SK-N-SH (cell line): Measurements from ENCODE around the gene DLG2. TPM values are rescaled to one million over a fixed set of nuclear protein-coding genes. Genes with fewer than 3 reads are reported as not detected.

Source experiments
- CTCF ChIA-PET: fragments of 300-600, 350-600 bp; formaldehyde crosslinking; extraction: SDS; loops from one replicate; lab custom pipeline; 2021; lab: Yijun Ruan, JAX
- POLR2A ChIA-PET: fragments of 350-600 bp; sonication (Branson Sonifier 250); formaldehyde crosslinking; extraction: SDS; loops from one replicate; lab custom pipeline; 2020; ENCODE audit warnings: antibody characterized with exemption, inconsistent platforms; lab: Yijun Ruan, JAX
- DNase-seq: peaks from one replicate; pipeline ENCODE4 v3.0.0; 2012
- H2AFZ ChIP-seq: fragments of 200-600 bp; sonication (generic); 2 replicates; pipeline ENCODE4 v1.8.1; 2016; ENCODE audit warnings: antibody characterized with exemption, mild to moderate bottlenecking, low read depth
- H3F3A ChIP-seq: fragments of 200-600 bp; sonication (generic); replicated peaks from 2 replicates; pipeline ENCODE3; 2016; ENCODE audit warnings: antibody characterized with exemption, mild to moderate bottlenecking; ENCODE audit not compliant: insufficient read depth
- H3K27ac ChIP-seq, 2 experiments: fragments of 200-500 bp in 1 of 2; fragments of 200-600 bp in 1 of 2; sonication (Bioruptor generic) in 1 of 2; sonication (generic), shearing (Covaris generic) in 1 of 2; 2 replicates each; pipeline versions ENCODE4 v1.5.1 to v1.6.1; 2014 to 2016; ENCODE audit warnings: low read depth in 2 of 2, inconsistent platforms in 1 of 2, low read length in 1 of 2, mild to moderate bottlenecking in 1 of 2, mixed read lengths in 1 of 2
- H3K27me3 ChIP-seq: fragments of 200-600 bp; sonication (generic), shearing (Covaris generic); 2 replicates; pipeline ENCODE4 v1.6.1; 2016; ENCODE audit warnings: mixed run types; ENCODE audit not compliant: insufficient read depth
- H3K36me3 ChIP-seq, 2 experiments: fragments of 200-500 bp in 1 of 2; fragments of 200-600 bp in 1 of 2; sonication (Bioruptor generic) in 1 of 2; sonication (generic) in 1 of 2; replicated peaks in 1 of 2; 2 replicates each; pipeline versions ENCODE3 to v1.5.1; 2014 to 2016; ENCODE audit warnings: low read length in 1 of 2, mild to moderate bottlenecking in 1 of 2; ENCODE audit not compliant: insufficient read depth in 2 of 2, control insufficient read depth in 1 of 2
- H3K4me1 ChIP-seq, 2 experiments: fragments of 200-500 bp in 1 of 2; fragments of 200-600 bp in 1 of 2; sonication (Bioruptor generic) in 1 of 2; sonication (generic), shearing (Covaris generic) in 1 of 2; 2 replicates each; pipeline versions ENCODE4 v1.5.1 to v1.6.1; 2014 to 2016; ENCODE audit warnings: low read depth in 1 of 2, low read length in 1 of 2, mixed run types in 1 of 2; ENCODE audit not compliant: insufficient read depth in 2 of 2, control insufficient read depth in 1 of 2
- H3K4me2 ChIP-seq: fragments of 200-600 bp; sonication (generic), shearing (Covaris generic); 2 replicates; pipeline ENCODE4 v1.6.1; 2017; ENCODE audit warnings: mixed run types
- H3K4me3 ChIP-seq, 2 experiments: fragments of 200-500 bp in 1 of 2; fragments of 200-600 bp in 1 of 2; sonication (Bioruptor generic) in 1 of 2; sonication (generic), shearing (Covaris generic) in 1 of 2; 2 replicates each; pipeline versions ENCODE4 v1.5.1 to v1.8.1; 2014 to 2016; ENCODE audit warnings: low read depth in 2 of 2, inconsistent platforms in 1 of 2, low read length in 1 of 2, mild to moderate bottlenecking in 1 of 2, mixed read lengths in 1 of 2, moderate library complexity in 1 of 2
- H3K79me2 ChIP-seq: fragments of 200-600 bp; sonication (generic); 2 replicates; pipeline ENCODE4 v1.8.1; 2017; ENCODE audit warnings: mild to moderate bottlenecking; ENCODE audit not compliant: insufficient read depth
- H3K9ac ChIP-seq: fragments of 200-600 bp; sonication (generic); 2 replicates; pipeline ENCODE4 v1.6.1; 2017; ENCODE audit warnings: mixed run types
- H3K9me2 ChIP-seq: fragments of 200-600 bp; sonication (generic); 2 replicates; pipeline ENCODE4 v1.6.1; 2017; ENCODE audit warnings: mixed run types
- H3K9me3 ChIP-seq: fragments of 200-600 bp; sonication (generic); 2 replicates; pipeline ENCODE4 v1.6.1; 2017; ENCODE audit warnings: mixed run types, mild to moderate bottlenecking, moderate library complexity
- H4K20me1 ChIP-seq: fragments of 200-600 bp; sonication (generic); 2 replicates; pipeline ENCODE4 v1.6.1; 2017; ENCODE audit warnings: mild to moderate bottlenecking, mixed run types; ENCODE audit not compliant: insufficient read depth
- CHD2 ChIP-seq: fragments of 150-350 bp; IDR thresholded peaks from 2 replicates; pipeline ENCODE4 v1.6.1; 2018; ENCODE audit warnings: low read length; ENCODE audit not compliant: partially characterized antibody
- ELF1 ChIP-seq: IDR thresholded peaks from 2 replicates; pipeline ENCODE4 v1.4.0; 2012
- FOXJ3 ChIP-seq: sonication (generic); formaldehyde crosslinking; IDR thresholded peaks from 2 replicates; pipeline ENCODE4 v1.5.1; 2020; ENCODE audit warnings: mild to moderate bottlenecking, missing genetic modification reagents
- GABPA ChIP-seq: IDR thresholded peaks from 2 replicates; pipeline ENCODE4 v1.4.0; 2012; ENCODE audit warnings: low read depth, mild to moderate bottlenecking
- JUND ChIP-seq: IDR thresholded peaks from 2 replicates; pipeline ENCODE4 v1.4.0; 2012
- MAX ChIP-seq: IDR thresholded peaks from 2 replicates; pipeline ENCODE4 v1.4.0; 2012; ENCODE audit warnings: low read depth
- MEF2A ChIP-seq: IDR thresholded peaks from 2 replicates; pipeline ENCODE4 v1.4.0; 2012; ENCODE audit warnings: low read depth, borderline replicate concordance
- MXI1 ChIP-seq: IDR thresholded peaks from 2 replicates; pipeline ENCODE4 v1.6.1; 2012; ENCODE audit warnings: mild to moderate bottlenecking, low read depth, low read length, improper control_type of control experiment
- NFIC ChIP-seq: IDR thresholded peaks from 2 replicates; pipeline ENCODE4 v1.4.0; 2012; ENCODE audit warnings: borderline replicate concordance
- NRF1 ChIP-seq: IDR thresholded peaks from 2 replicates; pipeline ENCODE4 v1.6.1; 2012; ENCODE audit warnings: low read depth, mild to moderate bottlenecking, low read length
- REST ChIP-seq: IDR thresholded peaks from 2 replicates; pipeline ENCODE4 v1.6.1; 2012; ENCODE audit warnings: mild to moderate bottlenecking, low read depth, low read length, moderate library complexity
- RFX5 ChIP-seq: IDR thresholded peaks from 2 replicates; pipeline ENCODE4 v1.6.1; 2012; ENCODE audit warnings: mild to moderate bottlenecking, improper control_type of control experiment, low read length
- RXRA ChIP-seq: IDR thresholded peaks from 2 replicates; pipeline ENCODE4 v1.4.0; 2012; ENCODE audit warnings: low read depth, mild to moderate bottlenecking, borderline replicate concordance
- SMC3 ChIP-seq: IDR thresholded peaks from 2 replicates; pipeline ENCODE4 v1.6.1; 2012; ENCODE audit warnings: low read depth, low read length, improper control_type of control experiment
- TCF12 ChIP-seq: IDR thresholded peaks from 2 replicates; pipeline ENCODE4 v1.4.0; 2012
- WGBS: methylation state at CpG from one replicate; pipeline ENCODE4 v1.1.6; 2017; ENCODE audit warnings: low lambda C conversion rate; 5-methylcytosine and 5-hydroxymethylcytosine counted together
- polyA plus RNA-seq, 3 experiments: library from polyadenylated mRNA; depleted of rRNA; stranded (reverse); fragments of >200 nt; gene quantifications; 2 replicates each; pipeline ENCODE4 v1.2.3, GENCODE V29; 2012
- TF ChIP-seq, protein P1 (sequence below): fragments of 150-350 bp; IDR thresholded peaks from 2 replicates; pipeline ENCODE4 v1.6.1; 2016; ENCODE audit warnings: mild to moderate bottlenecking, low read depth, low read length
- TF ChIP-seq, protein P2 (sequence below): fragments of 150-350 bp; IDR thresholded peaks from 2 replicates; pipeline ENCODE4 v1.6.1; 2017; ENCODE audit warnings: antibody characterized with exemption, low read length, low read depth, borderline replicate concordance

Gene DLG2
- polyA plus RNA-seq, 1 of the 3 experiments (the other 2 are of a cell fraction): 0.21 TPM

- Histone ChIP-seq H3K79me2 (no peaks in the 10 kb centered on the region), H3K27ac (no peak overlapping the region), H3K4me2 (no peak overlapping the region), H3K4me1 (peaks cover 0 to 7% of the 10 kb centered on the region in 2 experiments; a peak in 2 of 4 replicates), H3K4me3 (no peak overlapping the region), H4K20me1 (no peaks in the 10 kb centered on the region), H3K36me3 (no peaks in the 10 kb centered on the region), H3K9me3 (no peaks in the 10 kb centered on the region), H3K27me3 (no peaks in the 10 kb centered on the region), H3K9me2 (no peaks in the 10 kb centered on the region), H2AFZ (no peak overlapping the region), H3K9ac (no peak overlapping the region), H3F3A (peaks cover 6% of the 10 kb centered on the region)
- 61% methylated on average over 4 of the region's 4 CpGs for WGBS
- DNase-seq: no peak
- ChIA-PET POLR2A (no interaction called here), CTCF (interaction anchor here (1.2 kb wide), 1 partner anchor 229 kb away, joined by 3 read pairs; no protein-coding TSS in a partner anchor)
- no peak for TF ChIP-seq SMC3
- no peak for TF ChIP-seq MXI1
- no peak for TF ChIP-seq NFIC
- TF ChIP-seq NRF1: no peak
- no peak for TF ChIP-seq GABPA
- TF ChIP-seq MEF2A: no peak
- no peak for TF ChIP-seq RFX5
- no peak for TF ChIP-seq CHD2
- no peak for TF ChIP-seq RXRA
- no peak for TF ChIP-seq TCF12
- TF ChIP-seq FOXJ3 (CRISPR knock-in tag): no peak
- no peak for TF ChIP-seq REST
- TF ChIP-seq, protein P1, sequence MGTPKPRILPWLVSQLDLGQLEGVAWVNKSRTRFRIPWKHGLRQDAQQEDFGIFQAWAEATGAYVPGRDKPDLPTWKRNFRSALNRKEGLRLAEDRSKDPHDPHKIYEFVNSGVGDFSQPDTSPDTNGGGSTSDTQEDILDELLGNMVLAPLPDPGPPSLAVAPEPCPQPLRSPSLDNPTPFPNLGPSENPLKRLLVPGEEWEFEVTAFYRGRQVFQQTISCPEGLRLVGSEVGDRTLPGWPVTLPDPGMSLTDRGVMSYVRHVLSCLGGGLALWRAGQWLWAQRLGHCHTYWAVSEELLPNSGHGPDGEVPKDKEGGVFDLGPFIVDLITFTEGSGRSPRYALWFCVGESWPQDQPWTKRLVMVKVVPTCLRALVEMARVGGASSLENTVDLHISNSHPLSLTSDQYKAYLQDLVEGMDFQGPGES: no peak
- no peak for TF ChIP-seq MAX
Observed at GRCh38 chr11:84295815-84296214, 1331.3 kb downstream of the DLG2 start.

DNA sequence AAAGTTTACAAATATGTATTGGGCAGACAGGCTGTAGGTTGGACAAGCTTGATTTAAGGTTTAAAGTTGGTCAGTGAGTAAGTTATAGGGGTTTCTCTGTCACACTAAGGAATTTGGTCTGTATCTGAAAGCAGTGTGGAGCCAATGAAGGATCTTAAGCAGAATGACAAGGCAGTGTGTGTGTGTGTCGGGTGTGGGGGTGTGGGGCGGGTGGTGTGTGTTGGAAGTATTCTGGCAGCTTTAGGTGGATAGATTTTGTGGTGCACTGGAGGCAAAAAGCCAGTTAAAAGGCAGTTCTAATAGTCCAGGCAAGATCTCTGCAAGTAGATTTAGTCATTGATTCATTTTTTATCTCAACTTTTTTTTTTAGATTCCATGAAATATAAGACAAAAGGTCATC lies 1334.2 kb downstream of the DLG2 start:
- POLR2A ChIA-PET: no interaction called here
- WGBS: 68% methylated on average over 2 of the region's 2 CpGs
- TF ChIP-seq GABPA: no peak
- TF ChIP-seq MEF2A: no peak
- no peak for TF ChIP-seq RXRA
- TF ChIP-seq, protein P2, sequence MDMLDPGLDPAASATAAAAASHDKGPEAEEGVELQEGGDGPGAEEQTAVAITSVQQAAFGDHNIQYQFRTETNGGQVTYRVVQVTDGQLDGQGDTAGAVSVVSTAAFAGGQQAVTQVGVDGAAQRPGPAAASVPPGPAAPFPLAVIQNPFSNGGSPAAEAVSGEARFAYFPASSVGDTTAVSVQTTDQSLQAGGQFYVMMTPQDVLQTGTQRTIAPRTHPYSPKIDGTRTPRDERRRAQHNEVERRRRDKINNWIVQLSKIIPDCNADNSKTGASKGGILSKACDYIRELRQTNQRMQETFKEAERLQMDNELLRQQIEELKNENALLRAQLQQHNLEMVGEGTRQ: no peak
- no peak for TF ChIP-seq REST
- TF ChIP-seq FOXJ3 (CRISPR knock-in tag): no peak
- TF ChIP-seq JUND: no peak
- TF ChIP-seq NRF1: no peak
- TF ChIP-seq, protein P1: no peak
- no peak for TF ChIP-seq ELF1

More for the DNA sequence above, 1334.2 kb downstream of the DLG2 start:
- no peaks in the 10 kb centered on the region for H3K9me2 ChIP-seq
- peaks cover 0 to 20% of the 10 kb centered on the region in 2 experiments; a peak in 3 of 4 replicates for H3K4me1 ChIP-seq
- no peak for DNase-seq
- no peak overlapping the region for H3K27ac ChIP-seq
- H3K4me3 ChIP-seq: no peak overlapping the region
- CTCF ChIA-PET: interaction anchor here (1.4 kb wide), 1 partner anchor 456 kb away, joined by 3 read pairs; no protein-coding TSS in a partner anchor
- no peak overlapping the region for H3K4me2 ChIP-seq
- no peak overlapping the region for H2AFZ ChIP-seq
- H3K27me3 ChIP-seq: no peaks in the 10 kb centered on the region
- no peaks in the 10 kb centered on the region for H3K9me3 ChIP-seq
- H3K79me2 ChIP-seq: no peaks in the 10 kb centered on the region
- no peaks in the 10 kb centered on the region for H3K36me3 ChIP-seq
- H4K20me1 ChIP-seq: no peaks in the 10 kb centered on the region
- peaks cover 25% of the 10 kb centered on the region for H3F3A ChIP-seq
- H3K9ac ChIP-seq: no peak overlapping the region
